ENCODE data around the gene F7. TPM values are rescaled to one million over a fixed set of nuclear protein-coding genes. Genes with fewer than 3 reads are reported as not detected.

Gene F7
- total and polyA plus RNA-seq, 12 donors: 0.04 to 0.45 (median 0.20) TPM; not detected in 7

- intact Hi-C loops (cut with DNase I): no loop called here
- Histone ChIP-seq H3K36me3 (no peaks in the 10 kb centered on the region), H3K27me3 (peaks cover 0 to 22% (median 4%) of the 10 kb centered on the region in 7 donors), H3K4me3 (peak overlapping the region in 9 of 10 donors; percentile 18 to 52 (median 42)), H3K4me1 (peaks cover 0 to 10% (median 5%) of the 10 kb centered on the region in 9 donors), H3K27ac (no peak overlapping the region), H3K9me3 (no peaks in the 10 kb centered on the region)
- DNase-seq (peak in 1 of 2 donors; percentile 73), ATAC-seq (peak; percentile 42 to 90 (median 68))
- no peak for TF ChIP-seq CTCF (IDR thresholded peaks at IDR 0.05)
- WGBS, 2 donors: 38 to 40% methylated on average over 60 of the region's 60 CpGs
Observed at GRCh38 chr13:113129921-113130750, 24.5 kb downstream of the F7 start.

GRCh38 chr13:113135281-113135760 is 29.7 kb downstream of the F7 start:
- peaks cover 0 to 2% (median 0%) of the 10 kb centered on the region in 9 donors for H3K4me1 ChIP-seq
- no peaks in the 10 kb centered on the region for H3K36me3 ChIP-seq
- H3K4me3 ChIP-seq: no peak overlapping the region
- H3K9me3 ChIP-seq: no peaks in the 10 kb centered on the region
- intact Hi-C loops (cut with DNase I): no loop called here
- H3K27ac ChIP-seq: no peak overlapping the region
- no peak for ATAC-seq
- no peak for DNase-seq
- H3K27me3 ChIP-seq: peaks cover 0 to 13% (median 0%) of the 10 kb centered on the region in 7 donors
- TF ChIP-seq CTCF (IDR thresholded peaks at IDR 0.05): no peak
- 82 to 91% methylated on average over 2 of the region's 2 CpGs for WGBS, 2 donors

GRCh38 chr13:113137691-113138298 is 32.2 kb downstream of the F7 start:
- H3K9me3 ChIP-seq: no peaks in the 10 kb centered on the region
- no peaks in the 10 kb centered on the region for H3K36me3 ChIP-seq
- no peak for ATAC-seq
- 87 to 90% methylated on average over 11 of the region's 11 CpGs for WGBS, 2 donors
- no peaks in the 10 kb centered on the region for H3K4me1 ChIP-seq
- peaks cover 0 to 6% (median 0%) of the 10 kb centered on the region in 7 donors for H3K27me3 ChIP-seq
- TF ChIP-seq CTCF (IDR thresholded peaks at IDR 0.05): no peak
- no peak for DNase-seq
- intact Hi-C loops (cut with DNase I): no loop called here
- no peak overlapping the region for H3K27ac ChIP-seq
- H3K4me3 ChIP-seq: no peak overlapping the region

- 75 to 85% methylated on average over 16 of the region's 16 CpGs for WGBS, 2 donors
- intact Hi-C loops (cut with DNase I): no loop called here
- TF ChIP-seq CTCF (IDR thresholded peaks at IDR 0.05): no peak
- Histone ChIP-seq H3K36me3 (no peaks in the 10 kb centered on the region), H3K9me3 (no peaks in the 10 kb centered on the region), H3K4me3 (no peak overlapping the region), H3K4me1 (no peaks in the 10 kb centered on the region), H3K27me3 (no peaks in the 10 kb centered on the region), H3K27ac (no peak overlapping the region)
- DNase-seq: no peak
- no peak for ATAC-seq
Observed at GRCh38 chr13:113138792-113139551, 33.4 kb downstream of the F7 start.

Measured in heart right ventricle (tissue), 16 donors.